ENCODE measurements around the gene STARD3. TPM values are rescaled to one million over a fixed set of nuclear protein-coding genes. Genes with fewer than 3 reads are reported as not detected.

STARD3 gene
- total RNA-seq, 1 donor from 2014 or later, result 51.2 TPM

DNA sequence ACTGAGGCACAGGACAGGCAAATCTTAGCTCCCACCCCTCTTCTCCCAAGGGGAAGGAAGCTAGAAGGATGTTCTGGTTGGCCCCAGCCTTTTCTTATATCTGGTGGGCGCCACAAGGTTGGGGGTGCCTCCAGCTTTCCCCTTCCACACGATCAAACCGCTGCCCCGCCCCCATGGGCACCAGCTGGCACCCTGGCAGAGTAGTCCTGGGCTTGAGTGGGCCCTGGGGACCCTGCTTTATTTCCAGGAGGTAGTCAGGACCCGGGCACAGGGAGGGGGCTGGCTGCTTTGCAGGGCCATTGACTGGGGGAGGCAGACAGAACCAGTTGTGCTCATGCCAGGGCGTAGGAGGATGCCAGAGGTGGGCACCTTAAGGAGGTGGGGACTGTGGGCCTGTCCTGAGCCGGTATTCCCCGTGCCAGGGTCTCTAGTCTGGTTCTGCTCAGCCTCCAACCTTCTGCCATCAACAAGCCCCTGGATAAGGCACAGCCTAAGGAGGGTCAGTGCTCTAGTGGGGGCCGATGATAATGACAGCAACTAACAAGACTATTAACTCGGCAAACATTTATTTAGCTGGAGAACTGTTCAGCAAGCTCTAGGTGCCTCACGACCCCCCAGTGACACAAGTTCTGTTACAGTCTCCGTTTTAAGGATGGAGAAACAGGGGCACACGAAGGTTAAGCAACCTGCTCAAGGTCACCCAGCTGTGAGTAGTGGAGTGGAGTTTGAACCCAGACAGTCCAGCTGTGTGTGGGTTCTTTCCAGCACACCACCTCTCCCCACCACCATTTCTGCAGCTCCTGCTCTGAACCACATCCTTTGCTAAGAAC, 17.8 kb upstream of the STARD3 start:
- no peak overlapping the region for H3K9ac ChIP-seq (ENCODE audit: low read length)
- no peaks in the 10 kb centered on the region for H3K79me2 ChIP-seq (ENCODE audit: insufficient read depth, low read length)
- Mint-ChIP-seq H3K4me1 (ENCODE audit: low read depth, unreplicated experiment) (no peaks in the 10 kb centered on the region), H3K4me3 (ENCODE audit: unreplicated experiment) (no peak overlapping the region), H3K27ac (ENCODE audit: unreplicated experiment) (no peak overlapping the region), H3K9me3 (ENCODE audit: unreplicated experiment) (no peaks in the 10 kb centered on the region), H3K27me3 (ENCODE audit: low read depth, unreplicated experiment) (peaks cover 80% of the 10 kb centered on the region), H3K36me3 (ENCODE audit: low read depth, unreplicated experiment) (no peaks in the 10 kb centered on the region)
- TF ChIP-seq EZH2 (IDR thresholded peaks at IDR 0.05; ENCODE audit: insufficient read depth, low read length), result no peak
- no peak for TF ChIP-seq CTCF (IDR thresholded peaks at IDR 0.05; ENCODE audit: insufficient read depth, low read depth, low read length)
- no peak overlapping the region for H3K4me3 ChIP-seq (ENCODE audit: insufficient read depth, low read depth, low read length)
- H3K27ac ChIP-seq (ENCODE audit: low read depth, low read length), result no peak overlapping the region
- H2AFZ ChIP-seq (ENCODE audit: low read depth, low read length), result peak overlapping the region; percentile 64
- H4K20me1 ChIP-seq (ENCODE audit: insufficient read depth, low read length), result no peaks in the 10 kb centered on the region
- DNase-seq (ENCODE audit: low read depth) (no peak), FAIRE-seq (no peak)
- peak overlapping the region; percentile 90 for H3K4me2 ChIP-seq (ENCODE audit: low read length)
- no peaks in the 10 kb centered on the region for H3K36me3 ChIP-seq (ENCODE audit: insufficient read depth, low read length)
- H3K9me3 ChIP-seq (ENCODE audit: insufficient read depth, low read depth, low read length), result no peaks in the 10 kb centered on the region
- peaks cover 11% of the 10 kb centered on the region for H3K4me1 ChIP-seq (ENCODE audit: insufficient read depth, low read length)
- H3K27me3 ChIP-seq (ENCODE audit: insufficient read depth, low read length), result peaks cover 30% of the 10 kb centered on the region

DNA sequence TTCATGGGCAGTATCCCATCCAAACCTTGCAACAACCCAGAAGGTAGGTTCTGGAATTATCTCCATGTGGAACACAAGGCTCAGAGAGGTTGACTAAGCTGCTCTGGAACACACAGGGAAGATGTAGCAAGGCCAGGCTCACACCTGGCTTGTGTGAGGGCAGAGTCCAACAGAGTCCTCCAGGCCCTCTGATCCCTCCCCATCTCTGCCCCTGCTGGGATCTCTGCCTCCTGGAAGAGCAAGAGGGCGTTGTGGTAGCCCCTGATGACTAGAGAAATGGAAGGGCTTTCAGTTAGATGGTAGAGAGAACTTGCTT, 17.2 kb upstream of the STARD3 start:
- no peaks in the 10 kb centered on the region for H3K4me1 Mint-ChIP-seq (ENCODE audit: low read depth, unreplicated experiment)
- no peak overlapping the region for H3K27ac Mint-ChIP-seq (ENCODE audit: unreplicated experiment)
- Histone ChIP-seq H2AFZ (ENCODE audit: low read depth, low read length) (no peak overlapping the region), H3K4me3 (ENCODE audit: insufficient read depth, low read depth, low read length) (no peak overlapping the region), H3K27me3 (ENCODE audit: insufficient read depth, low read length) (peaks cover 29% of the 10 kb centered on the region), H3K79me2 (ENCODE audit: insufficient read depth, low read length) (no peaks in the 10 kb centered on the region), H3K9ac (ENCODE audit: low read length) (no peak overlapping the region), H4K20me1 (ENCODE audit: insufficient read depth, low read length) (no peaks in the 10 kb centered on the region), H3K27ac (ENCODE audit: low read depth, low read length) (no peak overlapping the region), H3K4me1 (ENCODE audit: insufficient read depth, low read length) (peaks cover 11% of the 10 kb centered on the region), H3K36me3 (ENCODE audit: insufficient read depth, low read length) (no peaks in the 10 kb centered on the region), H3K4me2 (ENCODE audit: low read length) (no peak overlapping the region), H3K9me3 (ENCODE audit: insufficient read depth, low read depth, low read length) (no peaks in the 10 kb centered on the region)
- TF ChIP-seq CTCF (IDR thresholded peaks at IDR 0.05; ENCODE audit: insufficient read depth, low read depth, low read length) (no peak), EZH2 (IDR thresholded peaks at IDR 0.05; ENCODE audit: insufficient read depth, low read length) (no peak)
- H3K4me3 Mint-ChIP-seq (ENCODE audit: unreplicated experiment), result no peak overlapping the region
- H3K36me3 Mint-ChIP-seq (ENCODE audit: low read depth, unreplicated experiment), result no peaks in the 10 kb centered on the region
- DNase-seq (ENCODE audit: low read depth) (no peak), FAIRE-seq (no peak)
- H3K9me3 Mint-ChIP-seq (ENCODE audit: unreplicated experiment), result no peaks in the 10 kb centered on the region
- H3K27me3 Mint-ChIP-seq (ENCODE audit: low read depth, unreplicated experiment), result peaks cover 79% of the 10 kb centered on the region
